AG09319 (cell line): ENCODE measurements around the gene CABLES1.

Experiments used
- DNase-seq: peaks from one replicate; pipeline ENCODE4 v3.0.0-alpha.2; 2010; ENCODE audit warnings: low read depth; ENCODE audit errors: extremely low read depth
- CTCF ChIP-seq: IDR thresholded peaks from 2 replicates; pipeline ENCODE4 v1.5.1; 2011; ENCODE audit warnings: low read depth, mild to moderate bottlenecking, inconsistent platforms, low read length, moderate library complexity

Gene CABLES1

GRCh38 chr18:23183411-23184150 lies 48.3 kb downstream of the CABLES1 start:
- TF ChIP-seq CTCF: no peak
- no peak for DNase-seq

DNA sequence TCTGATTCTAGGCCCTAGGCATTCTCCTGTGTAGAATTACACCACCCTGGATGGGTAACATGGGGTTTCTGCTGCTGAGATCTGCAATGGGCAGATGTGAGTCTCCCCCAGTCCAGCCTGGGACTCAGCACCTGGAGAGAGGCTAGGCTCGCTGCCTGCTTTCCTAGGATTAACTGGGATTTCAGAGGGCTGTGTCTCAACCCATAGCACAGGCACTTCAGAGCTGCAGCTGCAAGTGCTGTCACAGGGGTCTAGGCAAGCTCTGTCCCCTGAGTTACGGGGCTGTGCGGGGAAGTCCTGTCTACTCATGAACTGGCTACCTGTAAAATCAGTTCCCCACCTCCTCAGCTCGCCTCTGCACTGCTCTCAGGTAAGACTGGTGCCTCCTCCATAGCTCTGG lies 51.5 kb downstream of the CABLES1 start:
- no peak for DNase-seq
- no peak for TF ChIP-seq CTCF

DNA sequence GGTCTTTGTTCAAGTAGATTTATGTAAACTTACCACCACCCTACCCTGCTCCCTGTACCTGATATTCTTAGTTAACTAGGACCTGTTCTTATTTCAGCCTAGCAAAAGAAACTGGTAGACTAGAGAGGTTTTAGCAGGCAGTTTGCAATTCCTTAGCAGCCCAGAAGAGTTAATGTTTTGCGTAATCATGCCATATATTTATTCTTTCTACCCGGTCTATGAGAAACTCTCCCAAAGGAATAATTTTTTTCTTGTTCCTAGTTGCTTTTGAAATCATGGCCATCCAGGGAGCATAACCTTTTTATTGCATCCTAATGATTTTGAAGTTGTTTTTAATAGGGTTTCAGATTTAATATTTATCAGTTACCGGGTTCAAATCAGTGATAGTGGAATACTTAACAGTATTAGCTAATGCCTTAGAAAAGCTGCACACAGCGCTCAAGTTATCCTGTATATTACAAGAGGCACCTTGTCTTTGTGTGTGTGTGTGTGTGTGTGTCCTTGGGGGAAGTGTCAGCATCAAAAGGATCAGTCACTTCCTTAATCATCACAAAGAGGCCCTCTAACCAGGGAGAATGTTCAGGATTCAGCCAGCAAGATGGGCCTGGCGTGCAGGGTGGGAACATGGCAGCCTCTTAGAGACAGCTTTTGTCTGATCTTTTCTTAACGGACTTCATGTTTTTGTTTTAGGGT lies 52.9 kb downstream of the CABLES1 start:
- TF ChIP-seq CTCF: no peak
- no peak for DNase-seq

DNA sequence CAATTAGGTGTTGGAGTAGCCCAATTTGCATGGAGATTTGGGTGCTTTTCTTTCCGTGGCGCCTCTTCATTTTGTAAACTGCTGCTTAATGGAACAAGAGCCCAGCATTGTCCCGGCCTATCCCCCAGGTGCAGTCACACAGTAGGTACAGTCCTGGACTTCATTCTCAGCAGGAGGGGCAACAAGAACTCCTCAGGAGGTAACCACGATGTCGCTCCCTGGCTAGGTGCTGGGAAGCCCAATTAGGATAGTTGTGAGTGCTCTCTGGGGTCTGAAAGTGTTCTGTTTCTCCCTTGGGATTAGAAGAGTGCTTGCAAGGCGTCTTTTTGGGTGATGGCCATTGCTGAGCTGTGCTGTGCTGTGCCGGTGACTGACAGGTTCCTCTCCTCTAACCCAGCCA lies 53.8 kb downstream of the CABLES1 start:
- no peak for DNase-seq
- no peak for TF ChIP-seq CTCF

- no peak for TF ChIP-seq CTCF
- no peak for DNase-seq
Observed at GRCh38 chr18:23189768-23190661, 54.7 kb downstream of the CABLES1 start.

GRCh38 chr18:23191232-23191631 lies 55.9 kb downstream of the CABLES1 start:
- no peak for DNase-seq
- no peak for TF ChIP-seq CTCF
